Measurements from ENCODE around the gene PRKCI.
A peak's percentile ranks its signal among the peaks of the same experiment; 100 is the strongest.
"Not testable (repeated sequence)": the region's sequence is repeated elsewhere in the genome, so short reads cannot be mapped to it uniquely, and the experiment has no call there.

Gene PRKCI

DNA sequence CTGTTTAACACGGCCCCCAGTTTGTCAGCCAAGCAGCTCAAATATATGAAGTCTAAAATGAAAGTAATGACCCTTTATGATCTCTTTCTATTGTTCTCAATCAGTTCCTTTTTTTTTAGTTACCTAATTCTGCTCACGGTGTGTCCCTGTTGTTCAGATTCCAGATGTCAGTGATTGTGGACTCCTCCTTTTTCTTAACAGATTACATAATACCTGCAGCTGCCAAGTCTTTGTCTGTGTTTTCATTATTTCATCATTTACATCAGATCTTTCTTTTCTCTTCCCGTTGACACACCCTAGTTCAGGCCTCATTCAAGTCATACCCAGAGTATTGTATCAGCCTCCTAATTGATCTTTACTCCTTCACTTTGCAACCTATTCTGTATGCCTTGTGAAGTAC is 79.2 kb downstream of the PRKCI start:
- no peak for DNase-seq

DNA sequence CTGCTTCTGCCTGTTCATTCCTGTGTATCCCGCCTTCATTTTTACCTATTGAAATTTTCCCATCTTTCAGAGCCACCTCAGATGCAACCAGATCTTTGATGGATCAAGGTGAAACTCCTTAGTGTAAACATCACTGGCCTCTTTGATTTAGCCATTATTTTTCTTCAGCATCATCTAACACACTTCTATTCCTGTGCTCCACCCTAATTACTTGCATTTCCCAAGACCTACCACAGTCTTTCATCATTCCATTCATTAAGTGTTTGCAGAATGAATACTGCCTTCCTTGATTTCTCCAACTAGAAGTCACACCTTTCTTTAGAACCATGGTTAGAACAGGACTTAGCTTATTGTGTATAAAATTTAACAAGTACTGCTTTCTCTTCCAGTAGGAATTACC is 79.8 kb downstream of the PRKCI start:
- no peak for DNase-seq

GRCh38 chr3:170306015-170306414 is 83.8 kb downstream of the PRKCI start:
- DNase-seq: no peak

DNA sequence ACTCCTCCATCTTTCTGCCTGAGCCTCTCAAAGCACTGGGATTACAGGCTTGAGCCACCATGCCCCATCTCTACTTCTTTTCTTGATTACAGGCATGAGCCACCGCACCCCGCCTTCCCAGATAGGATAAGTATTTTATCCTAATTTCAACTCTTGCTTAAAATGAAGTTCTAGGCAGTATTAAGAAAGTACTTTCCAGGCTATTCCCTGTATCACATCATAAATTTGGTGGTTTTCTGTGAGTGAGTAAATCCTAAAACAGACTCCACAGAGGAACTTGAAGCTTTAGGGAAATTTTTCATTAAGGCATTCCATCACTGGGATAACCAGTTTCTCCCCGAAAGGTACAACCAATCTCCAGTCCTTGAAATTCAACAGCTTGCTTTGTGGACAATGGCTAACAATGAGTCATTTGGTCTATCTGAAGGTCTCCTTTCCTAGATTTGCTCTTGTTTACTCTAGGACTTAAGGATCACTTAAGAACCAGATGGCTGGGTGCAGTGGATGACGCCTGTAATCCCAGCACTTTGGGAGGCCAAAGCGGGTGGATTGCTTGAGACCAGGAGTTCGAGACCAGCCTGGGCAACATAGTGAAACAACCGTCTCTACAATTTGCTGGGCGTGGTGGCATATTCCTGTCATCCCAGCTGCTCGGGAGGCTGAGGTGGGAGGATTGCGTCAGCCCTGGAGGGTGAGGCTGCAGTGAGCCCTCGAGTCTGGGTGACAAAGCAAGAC is 85.6 kb downstream of the PRKCI start:
- peak; percentile 96 for DNase-seq

DNA sequence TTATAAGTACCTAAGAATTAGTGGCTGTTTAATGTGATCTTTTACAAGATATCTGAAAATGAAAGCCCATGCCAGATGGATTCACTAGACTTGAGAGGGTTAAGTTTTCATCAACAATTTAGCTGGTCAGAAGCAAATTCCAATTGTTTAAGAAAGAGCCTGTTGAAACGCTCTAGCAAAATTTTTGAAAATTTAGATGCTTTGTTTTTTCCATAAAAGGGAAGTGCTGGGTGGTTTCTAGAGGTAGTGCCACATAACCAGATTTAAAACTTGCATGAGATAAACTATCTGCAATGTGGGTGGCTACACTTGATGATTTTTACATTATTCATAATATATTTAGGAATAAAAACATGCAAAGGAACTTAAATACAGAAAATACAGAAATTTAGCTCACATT is 86.8 kb downstream of the PRKCI start:
- no peak for DNase-seq

DNA sequence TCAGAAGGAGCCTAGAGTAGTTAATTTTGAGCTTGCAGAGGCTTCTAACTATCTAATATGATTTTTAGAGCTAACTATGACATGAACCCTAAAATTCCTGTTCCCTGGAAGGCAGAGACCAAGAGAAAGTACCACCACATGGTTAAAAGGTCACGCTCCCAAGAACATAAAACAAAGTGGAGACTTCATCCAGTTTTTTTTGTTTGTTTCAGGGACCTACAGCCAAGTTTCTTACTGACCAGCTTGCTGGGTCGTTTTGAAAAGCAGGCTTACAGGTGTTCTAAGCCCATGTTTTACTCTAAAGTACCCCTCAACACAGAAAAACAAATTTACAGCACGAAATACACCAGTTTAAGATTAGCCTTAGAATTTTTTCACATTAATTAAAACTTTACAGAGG is 95.7 kb downstream of the PRKCI start:
- no peak for DNase-seq

- DNase-seq: no peak
Observed at GRCh38 chr3:170320461-170321121, 98.4 kb downstream of the PRKCI start.

DNA sequence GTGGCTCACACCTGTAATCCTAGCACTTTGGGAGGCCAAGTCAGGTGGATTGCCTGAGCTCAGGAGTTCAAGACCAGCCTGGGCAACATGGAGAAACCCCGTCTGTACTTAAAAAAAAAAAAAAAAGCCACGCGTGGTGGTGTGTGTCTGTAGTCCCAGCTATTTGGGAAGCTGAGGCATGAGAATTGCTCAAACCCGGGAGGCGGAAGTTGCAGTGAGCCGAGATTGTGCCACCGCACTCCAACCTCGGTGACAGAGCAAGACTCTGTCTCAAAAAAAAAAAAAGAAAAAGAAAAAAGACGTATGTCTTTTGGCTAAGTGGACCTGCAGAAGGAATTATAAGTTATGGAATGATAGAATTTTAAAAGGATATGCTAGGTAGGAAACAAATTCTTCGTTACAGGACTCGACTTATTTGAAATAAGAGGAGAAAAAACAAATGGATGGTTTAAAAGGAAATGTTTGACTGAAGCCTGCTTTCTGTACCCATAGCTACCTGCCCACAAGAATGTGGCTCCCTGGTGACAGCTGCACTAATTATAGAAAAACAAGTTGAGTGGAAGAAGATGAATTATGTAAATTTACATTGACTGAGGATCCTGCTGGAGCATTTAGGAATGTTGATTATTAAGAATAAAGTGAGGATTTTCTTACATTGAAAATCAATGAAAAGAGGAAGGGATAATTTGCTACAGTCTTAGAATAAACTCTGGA is 99.3 kb downstream of the PRKCI start:
- peak; percentile 13 for DNase-seq

GRCh38 chr3:170322566-170323269 is 100.5 kb downstream of the PRKCI start:
- DNase-seq: no peak

DNA sequence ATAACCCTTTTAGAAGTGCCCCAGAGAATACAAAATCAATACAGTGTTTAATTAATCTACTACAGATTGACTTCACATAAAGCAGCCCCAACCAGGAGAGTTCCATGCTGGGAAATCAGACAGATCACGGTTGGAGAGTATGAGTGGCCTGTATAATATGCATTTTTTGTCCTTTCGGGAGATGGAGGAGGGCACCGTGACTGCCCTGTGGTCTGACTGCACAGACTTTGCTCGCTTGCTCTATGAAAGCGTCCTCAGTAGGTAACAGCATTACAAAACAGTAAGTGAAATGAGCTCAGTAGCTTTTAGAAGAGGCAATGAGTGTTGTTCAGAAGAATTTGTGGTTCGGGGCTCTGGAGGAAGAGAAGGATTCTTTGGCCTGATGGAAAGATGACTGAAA is 101.1 kb downstream of the PRKCI start:
- no peak for DNase-seq

GRCh38 chr3:170324962-170325361 is 102.7 kb downstream of the PRKCI start:
- no peak for DNase-seq

DNA sequence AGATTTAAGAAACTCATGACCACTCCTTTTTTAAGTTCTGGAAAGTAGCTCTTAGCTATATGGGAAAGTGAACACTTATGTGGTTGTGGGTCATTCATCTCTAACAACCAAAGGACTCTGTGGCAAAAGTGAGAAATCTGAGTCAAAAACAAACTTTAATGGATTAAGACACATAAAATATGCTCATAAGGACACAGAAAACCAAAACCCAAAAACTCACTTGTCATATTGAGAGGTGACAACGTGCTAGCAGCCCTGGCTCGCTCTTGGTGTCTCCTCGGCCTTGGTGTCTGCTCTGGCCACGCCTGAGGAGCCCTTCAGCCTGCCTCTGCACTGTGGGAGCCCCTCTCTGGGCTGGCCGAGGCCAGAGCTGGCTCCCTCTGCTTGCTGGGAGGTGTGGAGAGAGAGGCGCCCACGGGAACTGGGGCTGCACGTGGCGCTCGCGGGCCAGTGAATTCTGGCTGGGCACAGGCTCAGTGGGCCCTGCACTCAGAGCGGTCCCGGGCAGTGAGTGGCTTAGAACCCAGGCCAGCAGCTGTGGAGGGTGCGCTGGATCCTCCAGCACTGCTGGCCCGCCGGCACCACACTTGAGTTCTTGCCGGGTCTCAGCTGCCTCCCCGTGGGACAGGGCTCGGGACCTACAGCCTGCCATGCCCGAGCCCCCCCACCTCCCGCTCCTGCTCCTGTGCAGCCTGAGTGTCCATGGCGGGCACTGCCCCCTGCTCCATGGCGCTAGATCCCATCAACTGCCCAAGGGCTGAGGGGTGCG is 105.0 kb downstream of the PRKCI start:
- DNase-seq: no peak

DNA sequence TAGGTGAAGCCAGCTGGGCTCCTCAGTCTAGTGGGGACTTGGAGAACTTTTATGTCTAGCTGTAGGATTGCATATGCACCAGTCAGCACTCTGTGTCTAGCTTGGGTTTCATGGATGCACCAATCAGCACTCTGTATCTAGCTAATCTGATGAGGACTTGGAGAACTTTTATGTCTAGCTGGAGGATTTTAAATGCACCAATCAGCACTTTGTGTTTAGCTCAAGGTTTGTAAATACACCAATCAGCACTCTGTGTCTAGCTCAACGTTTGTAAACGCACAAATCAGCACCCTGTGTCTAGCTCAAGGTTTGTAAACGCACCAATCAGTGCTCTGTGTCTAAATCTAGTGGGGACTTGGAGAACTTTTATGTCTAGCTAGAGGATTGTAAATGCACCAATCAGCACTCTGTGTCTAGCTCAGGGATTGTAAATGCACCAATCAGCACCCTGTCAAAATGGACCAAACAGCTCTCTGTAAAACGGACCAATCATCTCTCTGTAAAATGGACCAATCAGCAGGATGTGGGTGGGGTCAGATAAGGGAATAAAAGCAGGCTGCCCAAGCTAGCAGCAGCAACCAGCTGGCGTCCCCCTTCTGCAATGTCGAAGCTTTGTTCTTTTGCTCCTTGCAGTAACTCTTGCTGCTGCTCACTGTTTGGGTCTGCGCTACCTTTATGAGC is 105.8 kb downstream of the PRKCI start:
- DNase-seq: not testable (repeated sequence)

GRCh38 chr3:170330366-170330765 is 108.1 kb downstream of the PRKCI start:
- peak; percentile 78 for DNase-seq

- peak; percentile 88 for DNase-seq
Observed at GRCh38 chr3:170331143-170331542, 108.9 kb downstream of the PRKCI start.

DNA sequence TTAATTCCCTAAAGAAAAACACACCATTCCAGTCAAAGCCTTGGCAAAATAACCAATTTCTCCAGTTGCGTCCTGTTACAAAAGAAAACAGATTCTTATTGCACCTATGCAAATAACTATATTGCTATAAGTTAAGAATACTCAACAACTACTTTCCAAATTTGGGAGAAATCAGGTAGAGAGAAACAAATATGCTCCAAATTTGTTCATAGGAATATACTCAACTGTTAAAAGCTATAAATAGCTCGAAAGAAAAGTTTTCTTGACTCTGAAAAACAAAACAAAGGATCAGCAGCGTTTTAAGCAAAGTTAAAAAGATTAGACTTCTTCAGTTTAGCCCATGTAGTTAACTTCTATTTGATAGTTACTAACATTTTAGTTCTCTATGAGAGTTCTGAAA is 115.2 kb downstream of the PRKCI start:
- no peak for DNase-seq

DNA sequence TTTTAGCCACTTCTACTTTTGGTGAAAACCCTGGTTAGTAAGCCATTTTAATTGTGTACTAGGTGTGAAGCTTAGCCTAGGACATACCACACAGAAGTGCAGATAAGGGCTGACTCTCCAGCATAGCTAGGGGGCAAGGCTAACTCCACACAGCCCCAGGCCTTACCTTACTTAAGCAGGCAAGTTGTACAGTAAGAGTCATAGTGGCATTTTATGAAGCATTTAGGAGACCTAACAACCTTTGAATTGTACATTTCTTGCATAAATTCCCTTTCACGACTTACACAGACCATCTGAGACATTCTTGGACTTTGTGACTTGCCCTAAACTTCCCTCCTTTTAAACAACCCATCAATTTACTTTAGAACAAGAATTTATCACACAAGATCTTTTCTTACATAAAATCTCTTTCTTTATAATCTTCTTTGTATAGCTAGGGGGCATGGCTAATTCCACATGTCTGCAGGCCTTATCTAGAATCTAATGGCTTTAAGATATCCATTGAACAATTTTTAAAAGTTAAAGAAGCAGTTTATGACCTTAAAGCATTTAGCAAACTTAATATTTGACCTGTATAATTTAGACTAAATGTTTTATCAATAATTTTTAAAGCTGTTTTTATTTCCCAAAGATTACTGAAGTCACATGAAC is 116.6 kb downstream of the PRKCI start:
- DNase-seq: peak; percentile 8

DNA sequence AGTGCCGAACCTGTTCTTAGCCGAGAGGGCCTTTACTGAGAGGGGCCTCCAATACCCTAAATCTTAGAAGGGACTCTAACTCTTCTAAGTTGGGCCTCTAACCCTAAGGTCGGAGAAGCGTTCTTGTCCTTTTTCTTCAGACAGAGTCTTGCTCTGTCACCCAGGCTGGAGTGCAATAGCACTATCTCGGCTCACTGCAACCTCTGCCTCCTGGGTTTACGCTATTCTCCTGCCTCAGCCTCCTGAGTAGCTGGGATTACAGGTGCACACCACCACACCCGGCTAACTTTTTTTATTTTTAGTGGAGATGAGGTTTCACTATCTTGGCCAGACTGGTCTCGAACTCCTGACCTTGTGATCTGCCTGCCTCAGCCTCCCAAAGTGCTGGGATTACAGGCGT is 120.0 kb downstream of the PRKCI start:
- DNase-seq: not testable (repeated sequence)

- not testable (repeated sequence) for DNase-seq
Observed at GRCh38 chr3:170343859-170344258, 121.6 kb downstream of the PRKCI start.

DNA sequence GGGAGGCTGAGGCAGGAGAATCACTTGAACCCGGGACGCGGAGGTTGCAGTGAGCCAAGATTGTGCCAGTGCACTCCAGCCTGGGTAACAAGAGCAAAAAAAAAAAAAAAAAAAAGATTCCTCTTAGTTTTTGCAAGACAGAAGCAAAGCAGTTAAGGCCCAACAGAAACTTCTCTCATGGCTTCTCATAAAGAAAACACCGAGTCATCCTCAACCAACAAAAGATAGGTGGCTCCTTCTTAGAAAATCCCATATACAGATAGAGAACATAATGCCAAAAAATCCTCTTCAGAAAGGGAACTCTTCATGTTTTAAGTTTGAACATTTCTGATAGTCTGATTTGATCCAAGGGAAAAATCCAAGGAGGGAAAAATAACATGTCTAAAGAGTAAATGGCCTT is 122.7 kb downstream of the PRKCI start:
- DNase-seq: no peak
